GM18520 (cell line): ENCODE data around the gene KLK14.

Experiments
- ATAC-seq: cut with Tn5 transposase; IDR thresholded peaks from one replicate; pipeline ENCODE4 v1.9.1; 2021; ENCODE audit not compliant: unreplicated experiment

The KLK14 gene

GRCh38 chr19:51055866-51056265 is 26.8 kb downstream of the KLK14 start:
- no peak for ATAC-seq

- ATAC-seq, result no peak
Observed at GRCh38 chr19:51047031-51047335, 35.7 kb downstream of the KLK14 start.

- ATAC-seq, result no peak
Observed at GRCh38 chr19:51044327-51044726, 38.4 kb downstream of the KLK14 start.

DNA sequence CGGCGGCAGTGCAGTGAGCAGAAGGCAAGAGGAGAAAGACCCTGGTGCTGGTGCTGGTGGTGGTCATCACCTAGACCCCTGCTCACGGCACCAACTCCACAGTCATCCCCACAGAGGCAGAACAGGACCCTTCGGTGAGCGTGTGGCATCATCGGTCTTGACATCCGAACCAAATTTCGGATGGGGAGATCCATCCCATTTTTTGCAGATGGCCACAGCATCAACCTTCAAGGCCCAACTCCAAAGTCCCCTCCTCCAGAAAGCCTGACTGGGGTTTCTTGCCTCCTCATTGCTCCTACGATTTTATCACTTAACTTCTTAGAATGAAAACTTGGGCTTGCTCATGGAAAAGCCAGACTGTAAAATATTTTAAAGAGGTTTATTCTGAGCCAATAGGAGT is 39.2 kb downstream of the KLK14 start:
- no peak for ATAC-seq

GRCh38 chr19:51040151-51040550 is 42.5 kb downstream of the KLK14 start:
- ATAC-seq, result no peak

- no peak for ATAC-seq
Observed at GRCh38 chr19:51036519-51036918, 46.2 kb downstream of the KLK14 start.

DNA sequence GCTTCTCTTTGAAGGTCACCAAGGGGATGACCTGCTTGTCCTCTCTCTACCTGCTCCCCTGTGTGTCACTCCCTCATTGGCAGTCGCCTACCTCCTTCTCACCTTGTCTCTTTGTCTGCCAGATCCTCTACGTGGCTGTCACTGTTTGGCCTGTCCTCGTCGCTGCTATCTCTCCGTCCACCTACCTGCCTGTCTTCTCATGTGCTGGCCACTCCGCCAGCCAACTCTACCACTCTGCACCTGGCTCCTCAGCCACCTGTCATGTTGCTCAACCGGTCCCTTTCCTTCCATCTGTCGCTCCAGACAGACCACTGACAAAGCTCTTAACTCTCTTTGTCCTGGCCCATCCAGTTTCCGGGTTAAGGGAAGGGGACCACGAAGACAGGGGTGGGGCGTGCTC is 48.0 kb downstream of the KLK14 start, which contains the start of gene KLK12:
Gene KLK12 (minus strand): TSS at position 299 of the 400 bp plus-strand sequence. CDS start 381 bp downstream, outside the sequence.
- ATAC-seq, result no peak

- ATAC-seq, result no peak
Observed at GRCh38 chr19:51031880-51032225, 50.8 kb downstream of the KLK14 start.

DNA sequence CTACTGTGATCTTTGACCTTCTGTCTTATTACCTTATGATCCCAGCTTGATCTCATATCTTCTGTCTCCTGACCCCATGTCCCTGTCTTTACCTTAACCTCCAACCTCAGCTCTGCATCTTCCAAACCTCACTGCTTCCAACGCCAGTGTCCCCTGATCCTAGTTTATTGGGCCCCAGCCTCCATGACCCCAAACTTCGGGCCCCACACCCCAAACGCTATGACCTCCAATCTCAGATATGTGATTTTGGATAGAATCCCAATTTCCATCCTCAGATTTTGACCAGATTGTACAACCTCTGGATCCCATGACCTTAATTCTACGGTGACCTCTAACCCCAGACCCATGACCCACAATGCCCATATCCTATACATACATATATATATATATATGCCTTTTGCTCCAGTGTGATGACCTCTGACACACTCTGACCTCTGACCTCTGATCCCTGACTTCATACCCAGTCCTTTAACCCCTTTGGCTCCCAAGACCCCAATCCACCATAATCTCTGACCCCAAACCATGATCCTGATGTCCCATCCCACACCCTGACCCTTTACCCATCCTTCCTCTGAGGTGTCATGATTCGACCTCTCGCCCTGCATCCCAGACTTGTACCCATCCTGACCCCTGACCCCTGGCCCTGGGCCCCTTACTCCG is 51.3 kb downstream of the KLK14 start:
- no peak for ATAC-seq

GRCh38 chr19:51030631-51031030 is 52.1 kb downstream of the KLK14 start:
- ATAC-seq, result no peak

DNA sequence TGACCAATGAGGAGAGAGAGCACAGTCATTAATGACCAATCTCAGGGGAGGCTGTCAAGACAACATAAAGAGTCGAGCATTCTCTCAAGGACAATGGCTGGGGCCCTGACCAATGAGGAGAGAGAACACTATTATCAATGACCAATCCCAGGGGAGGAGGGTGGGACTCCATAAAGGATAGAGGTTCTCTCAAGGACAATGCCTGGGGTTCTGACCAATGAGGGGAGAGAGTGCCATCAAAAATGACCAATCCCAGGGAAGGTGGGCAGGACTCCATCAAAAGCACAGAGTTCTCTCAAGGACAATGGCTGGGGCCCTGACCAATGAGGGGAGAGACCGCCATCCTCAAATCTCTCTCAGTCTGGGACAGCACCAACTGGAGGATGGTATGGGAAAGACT is 53.0 kb downstream of the KLK14 start:
- no peak for ATAC-seq
